Natural killer cell treated with Interleukin-12 subunit alpha and Interleukin-12 subunit beta and Interleukin-15 and Interleukin-18, amount 100 ng/mL, for 72 hours (primary cell): Measurements from ENCODE around the gene CD82. TPM values are rescaled to one million over a fixed set of nuclear protein-coding genes. Genes with fewer than 3 reads are reported as not detected.
"Not testable (repeated sequence)": the region's sequence is repeated elsewhere in the genome, so short reads cannot be mapped to it uniquely, and the experiment has no call there.

Source experiments
- ATAC-seq, 2 donors: fragments of 150-1000 bp; cut with Tn5 transposase in 1 of 2; sonication (Bioruptor Pico), chemical (Tn5 transposase) in 1 of 2; 2 replicates each; pipeline ENCODE4 v1.10.0; 2021
- DNase-seq: peaks from one replicate; pipeline ENCODE4 v3.0.0; 2022; ENCODE audit warnings: low spot score
- H3K27ac Mint-ChIP-seq, 2 donors: 1 replicate in 1 of 2; 2 replicates in 1 of 2; pipeline ENCODE4 v1.8.0; 2022; ENCODE audit warnings: mixed read lengths in 2 of 2, mild to moderate bottlenecking in 1 of 2, moderate library complexity in 1 of 2
- H3K27me3 Mint-ChIP-seq, 2 donors: 1 replicate in 1 of 2; 2 replicates in 1 of 2; pipeline ENCODE4 v1.8.0; 2022; ENCODE audit warnings: mixed read lengths in 2 of 2
- H3K36me3 Mint-ChIP-seq: one replicate; pipeline ENCODE4 v1.8.0; 2022; ENCODE audit warnings: mixed read lengths
- H3K4me1 Mint-ChIP-seq, 2 donors: 1 replicate in 1 of 2; 2 replicates in 1 of 2; pipeline ENCODE4 v1.8.0; 2022; ENCODE audit warnings: low read depth in 2 of 2, mixed read lengths in 2 of 2, mild to moderate bottlenecking in 1 of 2
- H3K4me3 Mint-ChIP-seq: one replicate; pipeline ENCODE4 v1.8.0; 2022; ENCODE audit warnings: mixed read lengths
- H3K9me3 Mint-ChIP-seq: 2 replicates; pipeline ENCODE4 v1.8.0; 2022; ENCODE audit warnings: mixed read lengths
- total RNA-seq, 2 donors: library from RNA; stranded (reverse); gene quantifications; one replicate each; pipeline ENCODE4 v1.2.3, GENCODE V29; 2022

CD82 gene
- total RNA-seq, 2 donors from 2014 or later = 39.3 to 158 TPM

DNA sequence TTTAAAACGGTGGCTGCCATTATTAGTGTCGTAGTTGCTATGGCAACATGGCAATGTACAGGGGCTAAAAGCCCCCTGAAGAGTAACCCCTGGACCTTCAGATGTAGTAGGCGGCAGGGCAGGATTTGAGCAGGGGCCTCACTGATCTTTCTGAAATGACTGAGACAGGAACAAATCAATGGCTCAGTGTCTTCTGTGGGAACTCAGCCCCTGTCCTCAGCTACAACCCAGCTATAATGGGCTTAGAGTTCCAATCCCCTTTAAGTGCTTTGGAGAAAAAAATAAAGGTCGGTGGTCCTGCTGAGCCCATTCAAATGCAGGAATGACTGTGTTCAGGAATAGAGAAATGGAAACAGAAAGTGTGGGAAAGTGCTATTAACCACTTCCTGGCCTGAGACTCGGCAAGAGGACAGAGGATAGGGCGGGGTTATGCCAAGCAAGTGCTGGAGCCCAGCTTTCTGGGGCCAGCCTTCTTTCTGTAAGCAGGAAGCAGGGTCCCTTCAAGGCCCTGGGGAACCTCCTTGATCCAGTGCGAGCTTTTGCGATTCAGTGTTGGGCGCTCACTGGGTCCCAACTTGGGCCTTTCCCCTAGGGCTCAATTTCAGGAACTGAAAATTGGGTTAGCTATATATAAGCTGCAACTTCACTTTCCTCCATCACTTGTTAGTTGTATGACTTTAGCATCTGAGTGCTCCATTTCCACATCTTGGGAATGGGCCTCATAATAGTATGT, 6.1 kb upstream of the CD82 start:
- DNase-seq (peak; percentile 74), ATAC-seq (peak; percentile 84 to 87)
- Mint-ChIP-seq H3K4me3 (no peak overlapping the region), H3K27me3 (no peaks in the 10 kb centered on the region), H3K9me3 (no peaks in the 10 kb centered on the region), H3K4me1 (peaks cover 15 to 20% of the 10 kb centered on the region in 2 donors), H3K27ac (peak overlapping the region in 1 of 2 donors; percentile 59), H3K36me3 (no peaks in the 10 kb centered on the region)

DNA sequence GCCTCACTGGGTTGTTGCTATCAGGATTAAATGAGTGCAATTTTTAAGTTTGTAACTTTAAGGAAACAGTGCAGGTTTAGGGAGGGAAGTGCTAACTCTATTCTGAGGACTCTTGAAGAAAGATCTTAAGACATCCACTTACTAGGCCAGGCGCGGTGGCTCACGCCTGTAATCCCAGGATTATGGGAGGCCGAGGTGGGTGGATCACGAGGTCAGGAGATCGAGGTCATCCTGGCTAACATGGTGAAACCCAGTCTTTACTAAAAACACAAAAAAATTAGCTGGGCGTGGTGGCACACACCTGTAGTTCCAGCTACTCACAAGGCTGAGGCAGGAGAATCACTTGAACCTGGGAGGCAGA, 5.5 kb upstream of the CD82 start:
- DNase-seq, ATAC-seq, H3K36me3 Mint-ChIP-seq, H3K27me3 Mint-ChIP-seq, H3K9me3 Mint-ChIP-seq, H3K4me3 Mint-ChIP-seq: not testable (repeated sequence)
- Mint-ChIP-seq H3K27ac (peak overlapping the region in 1 of 2 donors; percentile 59), H3K4me1 (peaks cover 15 to 23% of the 10 kb centered on the region in 2 donors)

DNA sequence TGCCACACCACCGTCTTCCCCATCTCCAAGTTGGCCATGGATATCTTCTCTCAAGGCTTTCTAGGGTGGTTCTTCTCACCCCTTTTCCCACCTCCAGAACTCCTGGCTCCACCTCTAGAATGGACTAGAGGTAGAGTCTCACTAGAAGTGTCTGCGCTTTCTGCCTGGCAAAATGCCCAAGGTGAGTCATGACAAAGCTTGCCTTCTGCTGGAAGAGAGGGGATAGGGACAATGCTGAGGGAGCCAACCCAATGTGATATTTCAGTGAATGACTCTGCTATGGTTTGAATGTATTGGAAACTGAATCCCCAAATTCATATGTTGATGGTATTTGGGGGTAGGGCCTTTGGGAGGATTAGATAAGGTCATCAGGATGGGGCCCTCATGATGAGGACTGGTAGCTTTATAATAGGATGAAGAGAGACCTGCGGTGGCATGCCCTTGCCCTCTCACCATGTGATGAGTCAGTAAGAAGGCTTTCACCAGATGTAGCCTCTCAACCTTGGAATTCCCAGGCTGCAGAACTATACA, 4.1 kb upstream of the CD82 start:
- H3K36me3 Mint-ChIP-seq = no peaks in the 10 kb centered on the region
- no peaks in the 10 kb centered on the region for H3K9me3 Mint-ChIP-seq
- H3K4me1 Mint-ChIP-seq = peaks cover 15 to 27% of the 10 kb centered on the region in 2 donors
- no peak for DNase-seq
- H3K27me3 Mint-ChIP-seq = no peaks in the 10 kb centered on the region
- no peak for ATAC-seq
- no peak overlapping the region for H3K27ac Mint-ChIP-seq
- H3K4me3 Mint-ChIP-seq = no peak overlapping the region

DNA sequence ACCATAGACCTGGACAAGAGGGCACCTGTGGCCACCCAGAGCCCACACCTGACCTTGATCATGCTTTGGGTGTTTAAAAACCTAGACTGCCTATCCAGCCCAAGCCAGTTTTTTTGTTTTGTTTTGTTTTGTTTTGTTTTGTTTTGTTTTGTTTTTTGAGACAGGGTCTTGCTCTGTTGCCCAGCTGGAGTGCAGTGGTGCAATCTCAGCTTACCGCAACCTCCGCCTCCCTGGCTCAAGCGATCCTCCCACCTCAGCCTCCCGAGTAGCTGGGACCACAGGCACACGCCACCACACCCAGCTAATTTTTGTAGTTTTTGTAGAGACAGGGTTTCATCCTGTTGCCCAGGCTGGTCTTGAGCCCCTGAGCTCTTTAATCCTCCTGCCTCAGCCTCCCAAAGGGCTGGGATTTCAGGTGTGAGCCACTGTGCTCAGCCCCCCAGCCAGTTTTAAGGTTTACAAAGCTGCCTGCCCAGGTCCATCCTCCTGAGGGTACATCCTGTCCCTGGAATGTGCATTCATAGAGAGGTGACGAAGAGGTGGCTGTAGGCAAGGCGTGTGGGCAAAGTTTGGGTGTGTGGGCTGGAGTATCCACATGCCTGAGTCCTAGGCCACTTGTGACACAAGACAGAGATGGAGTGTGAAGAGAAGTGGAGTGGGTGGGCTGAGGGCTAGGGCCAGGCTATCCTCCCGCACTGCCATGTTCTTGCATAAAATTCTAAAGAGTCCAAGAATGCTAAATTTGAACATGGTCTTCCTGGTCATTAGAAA, 3.3 kb upstream of the CD82 start:
- Mint-ChIP-seq H3K27me3 (no peaks in the 10 kb centered on the region), H3K4me1 (peaks cover 16 to 30% of the 10 kb centered on the region in 2 donors), H3K4me3 (no peak overlapping the region), H3K9me3 (no peaks in the 10 kb centered on the region), H3K27ac (peak overlapping the region in 1 of 2 donors; percentile 73), H3K36me3 (no peaks in the 10 kb centered on the region)
- DNase-seq = no peak
- ATAC-seq = no peak

DNA sequence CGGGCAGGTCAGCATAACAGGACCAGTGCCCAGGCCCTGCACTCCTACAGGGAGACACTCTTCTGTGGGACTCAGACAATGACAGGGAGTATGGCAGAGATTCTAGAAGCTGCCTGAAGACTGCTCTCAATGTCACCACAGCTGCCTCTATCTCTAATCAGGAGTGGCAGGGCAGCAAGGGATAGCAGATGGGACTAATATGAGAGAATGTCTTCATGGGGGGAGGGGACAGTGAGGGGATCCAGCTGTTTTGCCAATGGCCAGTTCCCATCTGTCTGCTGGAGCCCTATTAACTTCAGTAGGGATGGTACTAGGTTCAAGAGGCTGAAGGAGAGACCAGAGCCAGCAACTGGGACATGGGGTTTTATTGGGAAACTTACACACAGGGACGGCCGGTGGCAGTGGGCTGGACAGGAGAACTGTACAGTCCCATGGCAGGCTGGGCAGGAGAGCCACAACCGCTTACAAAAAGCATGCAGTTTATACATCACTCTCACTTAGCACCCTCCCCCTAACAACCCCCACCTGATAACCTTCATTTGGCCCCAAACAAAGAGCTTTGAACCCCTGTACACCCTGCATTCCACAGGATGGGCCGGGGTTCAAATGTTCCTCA, 2.5 kb upstream of the CD82 start:
- no peaks in the 10 kb centered on the region for H3K9me3 Mint-ChIP-seq
- ATAC-seq (no peak), DNase-seq (no peak)
- H3K27ac Mint-ChIP-seq = peak overlapping the region in 1 of 2 donors; percentile 73
- no peaks in the 10 kb centered on the region for H3K27me3 Mint-ChIP-seq
- H3K36me3 Mint-ChIP-seq = no peaks in the 10 kb centered on the region
- no peak overlapping the region for H3K4me3 Mint-ChIP-seq
- H3K4me1 Mint-ChIP-seq = peaks cover 24 to 38% of the 10 kb centered on the region in 2 donors

DNA sequence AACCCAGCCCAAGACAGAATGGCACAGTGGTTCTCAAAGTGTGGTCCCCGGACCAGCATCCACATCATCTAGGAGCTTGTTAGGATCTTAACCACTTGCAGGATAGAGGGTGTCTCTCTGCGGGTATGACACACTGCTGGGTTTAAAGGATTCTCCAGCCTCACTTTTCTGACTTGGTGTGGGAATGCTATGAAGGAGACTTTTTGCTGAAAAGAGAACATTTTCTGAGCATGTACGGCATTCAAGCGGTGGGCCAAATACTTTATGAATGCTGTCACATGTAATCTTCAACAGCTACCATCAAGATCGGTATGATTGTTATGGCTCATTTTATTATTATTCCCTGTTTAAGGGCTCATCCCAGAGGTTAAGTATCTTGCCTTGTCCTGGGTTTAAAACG, 1.8 kb upstream of the CD82 start:
- Mint-ChIP-seq H3K4me1 (peaks cover 28 to 45% of the 10 kb centered on the region in 2 donors), H3K9me3 (no peaks in the 10 kb centered on the region), H3K36me3 (no peaks in the 10 kb centered on the region), H3K27me3 (no peaks in the 10 kb centered on the region), H3K4me3 (peak overlapping the region; percentile 18), H3K27ac (no peak overlapping the region)
- ATAC-seq (no peak), DNase-seq (no peak)

DNA sequence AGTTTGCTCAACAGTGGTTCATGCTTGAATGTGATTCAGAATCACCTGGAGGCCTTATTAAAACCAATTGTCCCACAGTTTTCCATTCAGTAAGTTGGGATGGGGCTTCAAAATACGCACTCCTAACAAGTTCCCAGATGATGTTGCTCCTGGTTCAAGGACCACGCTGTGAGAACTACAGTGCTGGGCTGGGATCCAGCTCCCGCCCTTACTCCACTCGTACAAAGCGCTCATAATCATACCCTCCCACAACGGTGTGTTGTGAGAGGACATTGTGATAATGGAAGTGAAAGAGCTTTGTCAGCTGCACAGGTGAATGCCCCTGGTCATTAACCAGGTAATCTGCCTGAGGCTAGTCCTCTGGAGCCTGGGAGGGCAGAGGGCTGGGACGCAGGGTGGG, 1.3 kb upstream of the CD82 start:
- DNase-seq (no peak), ATAC-seq (no peak)
- Mint-ChIP-seq H3K9me3 (no peaks in the 10 kb centered on the region), H3K27ac (no peak overlapping the region), H3K27me3 (no peaks in the 10 kb centered on the region), H3K36me3 (no peaks in the 10 kb centered on the region), H3K4me1 (peaks cover 26 to 45% of the 10 kb centered on the region in 2 donors), H3K4me3 (no peak overlapping the region)

DNA sequence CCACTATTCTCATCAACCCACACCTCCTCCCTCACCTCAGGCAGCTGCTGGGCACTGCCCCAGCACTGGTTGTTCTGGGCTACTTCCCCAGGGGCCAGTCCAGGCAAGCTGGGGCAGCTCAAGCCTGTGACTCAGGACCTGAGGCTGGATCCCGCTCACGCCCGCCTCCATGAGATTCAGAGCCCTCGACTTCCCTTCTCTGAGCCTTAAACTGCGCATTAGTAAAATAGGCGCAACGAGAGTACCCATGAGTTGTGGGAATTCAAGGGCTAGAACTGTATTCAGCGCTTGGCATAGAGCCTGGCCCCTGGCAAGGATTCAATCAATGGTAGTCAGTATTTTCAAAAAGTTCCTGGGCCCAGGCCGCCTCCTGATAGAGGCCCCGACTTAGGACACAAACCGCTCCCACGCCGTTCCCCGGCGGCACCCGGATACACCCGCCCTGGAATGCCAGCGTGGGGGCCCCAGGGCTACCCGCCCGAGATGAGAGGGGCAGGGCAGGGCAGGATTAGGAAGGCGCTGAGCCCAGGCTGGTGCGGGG, 723 bp upstream of the CD82 start:
- no peaks in the 10 kb centered on the region for H3K9me3 Mint-ChIP-seq
- ATAC-seq (no peak), DNase-seq (no peak)
- peak overlapping the region; percentile 68 for H3K4me3 Mint-ChIP-seq
- H3K4me1 Mint-ChIP-seq = peaks cover 26 to 46% of the 10 kb centered on the region in 2 donors
- peak overlapping the region in 1 of 2 donors; percentile 89 for H3K27ac Mint-ChIP-seq
- no peaks in the 10 kb centered on the region for H3K36me3 Mint-ChIP-seq
- no peaks in the 10 kb centered on the region for H3K27me3 Mint-ChIP-seq

DNA sequence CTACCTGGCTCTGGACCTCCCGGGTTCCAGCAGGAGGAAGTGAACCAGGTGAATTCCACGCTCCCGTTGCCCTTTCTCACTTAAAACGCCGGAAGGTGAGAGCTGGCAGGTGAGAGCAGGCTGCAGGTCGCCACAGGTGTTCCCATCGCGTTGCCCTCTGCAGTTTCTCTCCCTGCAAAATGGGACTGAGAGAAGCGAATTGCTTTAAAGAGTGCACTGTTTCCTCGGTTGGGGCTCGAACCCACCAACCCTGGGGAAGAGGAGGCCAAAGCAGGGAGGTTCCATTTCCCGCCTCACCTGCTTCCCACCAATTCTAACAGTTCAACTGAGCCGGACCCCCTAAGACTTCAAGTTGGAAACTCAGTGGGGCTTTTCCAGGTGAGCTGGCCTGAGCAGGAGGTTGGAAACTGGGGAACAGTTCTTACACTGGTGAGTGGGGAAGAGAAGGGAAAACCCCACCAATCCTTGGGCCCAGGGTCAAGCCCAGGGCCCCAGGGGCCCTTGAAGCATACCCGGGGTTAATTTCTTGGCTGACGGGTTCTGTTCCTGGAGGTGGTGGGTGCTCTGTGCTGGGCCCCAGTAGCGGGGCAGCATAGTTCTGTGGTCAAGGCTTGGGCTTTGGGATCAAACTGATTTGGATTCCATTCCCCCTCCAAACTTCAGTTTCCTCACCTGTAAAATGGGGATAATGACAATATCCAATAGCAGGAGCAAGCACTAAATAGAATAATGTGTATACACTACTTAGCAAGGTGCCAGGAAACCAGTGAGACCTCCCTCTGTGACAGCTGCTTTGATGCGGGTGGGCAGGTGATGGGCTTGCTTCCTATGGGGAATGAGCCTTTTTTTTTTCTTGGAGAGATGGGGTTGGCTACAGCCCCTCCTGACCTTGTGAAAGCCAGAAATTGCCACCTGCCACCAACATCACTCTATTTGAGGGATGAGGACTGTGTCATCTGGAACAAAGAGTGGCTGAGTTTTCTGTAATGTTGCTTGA, 788 bp downstream of the CD82 start:
- Mint-ChIP-seq H3K27me3 (no peaks in the 10 kb centered on the region), H3K4me3 (peak overlapping the region; percentile 68), H3K36me3 (no peaks in the 10 kb centered on the region), H3K27ac (peak overlapping the region; percentile 76 to 89), H3K4me1 (peaks cover 33 to 57% of the 10 kb centered on the region in 2 donors), H3K9me3 (no peaks in the 10 kb centered on the region)
- no peak for ATAC-seq
- no peak for DNase-seq

DNA sequence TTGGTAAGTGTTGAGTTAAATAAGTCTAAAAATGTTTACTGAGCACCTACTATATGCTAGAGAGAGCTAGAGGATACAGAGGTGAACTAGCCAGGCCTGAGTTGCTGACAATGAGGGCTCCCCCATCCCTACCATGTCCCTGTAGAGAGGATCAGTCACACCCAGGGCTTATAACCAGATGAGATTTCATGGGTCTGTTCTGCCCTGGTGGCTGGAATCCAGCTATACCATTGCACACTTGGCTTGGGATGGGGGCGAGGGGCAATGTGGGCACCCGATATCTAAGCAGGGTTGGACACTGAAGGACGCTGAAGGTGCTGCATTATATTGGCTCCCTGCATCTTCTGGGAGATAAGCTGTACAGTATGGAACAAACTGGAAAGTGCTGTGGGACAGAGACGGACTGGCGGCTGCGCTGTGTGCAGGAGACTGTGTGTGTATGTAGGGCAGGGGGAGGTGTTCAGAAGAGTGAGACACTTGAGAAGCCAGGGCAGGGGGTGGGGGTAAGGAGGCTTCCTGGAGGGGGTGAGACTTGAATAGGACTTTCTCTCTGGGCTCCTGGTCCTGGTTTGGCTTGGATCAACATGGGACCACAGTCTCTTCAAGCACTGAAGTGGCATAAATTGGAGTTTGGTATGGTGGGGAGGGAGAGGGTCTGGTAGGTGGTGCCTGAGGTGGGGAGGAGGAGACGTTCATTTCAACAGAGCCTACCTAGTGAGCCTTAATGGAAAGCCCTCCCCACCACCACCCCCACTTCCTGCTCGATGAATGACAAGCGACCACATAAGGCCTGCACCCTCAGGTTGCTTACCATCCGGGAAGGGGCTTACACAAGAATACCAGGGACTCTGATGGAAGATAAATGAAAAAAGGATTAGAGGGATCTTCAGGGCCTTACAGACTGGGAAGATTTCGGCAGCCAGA, 1.8 kb downstream of the CD82 start:
- Mint-ChIP-seq H3K27me3 (no peaks in the 10 kb centered on the region), H3K4me3 (peak overlapping the region; percentile 68), H3K4me1 (peaks cover 39 to 61% of the 10 kb centered on the region in 2 donors), H3K9me3 (no peaks in the 10 kb centered on the region), H3K27ac (peak overlapping the region; percentile 76 to 89), H3K36me3 (no peaks in the 10 kb centered on the region)
- ATAC-seq = no peak
- peak; percentile 20 for DNase-seq

DNA sequence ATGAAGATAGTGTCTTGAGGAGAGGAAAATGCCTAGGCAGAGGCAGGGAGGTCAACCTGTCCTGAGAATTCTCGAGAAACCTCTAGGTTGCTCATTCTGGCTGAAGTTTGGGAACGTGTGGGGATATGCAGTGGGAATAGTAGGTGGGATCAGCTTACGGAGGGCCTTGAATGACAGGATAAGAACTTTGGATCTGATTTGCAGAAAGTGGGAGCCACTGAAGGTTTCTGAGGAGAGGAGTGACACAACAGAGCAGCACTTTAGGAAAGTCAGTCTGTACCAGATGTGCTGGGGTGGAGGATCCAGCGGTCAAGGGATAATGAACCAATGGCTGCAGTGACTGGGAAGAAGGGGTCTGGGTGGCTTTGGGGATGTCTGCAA, 2.4 kb downstream of the CD82 start:
- Mint-ChIP-seq H3K4me1 (peaks cover 46 to 65% of the 10 kb centered on the region in 2 donors), H3K36me3 (no peaks in the 10 kb centered on the region), H3K9me3 (no peaks in the 10 kb centered on the region), H3K27ac (peak overlapping the region; percentile 76 to 89), H3K27me3 (no peaks in the 10 kb centered on the region), H3K4me3 (peak overlapping the region; percentile 68)
- ATAC-seq = no peak
- DNase-seq = no peak

DNA sequence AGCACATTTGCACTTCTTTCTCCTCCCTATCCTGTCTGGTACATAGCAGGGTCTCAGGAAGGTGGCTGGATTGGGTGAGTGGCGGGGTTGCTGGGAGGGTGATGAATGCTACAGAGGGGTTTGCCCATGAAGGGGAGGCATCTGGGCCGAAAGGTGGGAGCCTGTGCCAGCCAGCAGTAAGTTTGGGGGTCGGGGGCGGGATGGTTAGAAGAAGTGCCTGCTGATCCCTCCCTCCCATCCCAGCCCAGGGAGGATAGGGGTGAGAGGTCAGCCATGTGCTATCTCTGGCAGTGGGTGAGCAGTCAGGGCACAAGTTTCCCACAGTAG, 2.8 kb downstream of the CD82 start:
- peaks cover 50 to 69% of the 10 kb centered on the region in 2 donors for H3K4me1 Mint-ChIP-seq
- ATAC-seq = no peak

More for the DNA sequence above, 2.8 kb downstream of the CD82 start:
- Mint-ChIP-seq H3K9me3 (no peaks in the 10 kb centered on the region), H3K27me3 (no peaks in the 10 kb centered on the region), H3K4me3 (peak overlapping the region; percentile 68), H3K36me3 (no peaks in the 10 kb centered on the region), H3K27ac (peak overlapping the region; percentile 76 to 89)
- no peak for DNase-seq
